ENCODE results near the gene MYBPC1. TPM values are rescaled to one million over a fixed set of nuclear protein-coding genes. Genes with fewer than 3 reads are reported as not detected.

Gene MYBPC1
- total and polyA plus RNA-seq, 9 of the 15 experiments (the other 6 are each of a cell fraction or from before 2014, with no cell fraction given) = not detected

- TF ChIP-seq, protein P1, sequence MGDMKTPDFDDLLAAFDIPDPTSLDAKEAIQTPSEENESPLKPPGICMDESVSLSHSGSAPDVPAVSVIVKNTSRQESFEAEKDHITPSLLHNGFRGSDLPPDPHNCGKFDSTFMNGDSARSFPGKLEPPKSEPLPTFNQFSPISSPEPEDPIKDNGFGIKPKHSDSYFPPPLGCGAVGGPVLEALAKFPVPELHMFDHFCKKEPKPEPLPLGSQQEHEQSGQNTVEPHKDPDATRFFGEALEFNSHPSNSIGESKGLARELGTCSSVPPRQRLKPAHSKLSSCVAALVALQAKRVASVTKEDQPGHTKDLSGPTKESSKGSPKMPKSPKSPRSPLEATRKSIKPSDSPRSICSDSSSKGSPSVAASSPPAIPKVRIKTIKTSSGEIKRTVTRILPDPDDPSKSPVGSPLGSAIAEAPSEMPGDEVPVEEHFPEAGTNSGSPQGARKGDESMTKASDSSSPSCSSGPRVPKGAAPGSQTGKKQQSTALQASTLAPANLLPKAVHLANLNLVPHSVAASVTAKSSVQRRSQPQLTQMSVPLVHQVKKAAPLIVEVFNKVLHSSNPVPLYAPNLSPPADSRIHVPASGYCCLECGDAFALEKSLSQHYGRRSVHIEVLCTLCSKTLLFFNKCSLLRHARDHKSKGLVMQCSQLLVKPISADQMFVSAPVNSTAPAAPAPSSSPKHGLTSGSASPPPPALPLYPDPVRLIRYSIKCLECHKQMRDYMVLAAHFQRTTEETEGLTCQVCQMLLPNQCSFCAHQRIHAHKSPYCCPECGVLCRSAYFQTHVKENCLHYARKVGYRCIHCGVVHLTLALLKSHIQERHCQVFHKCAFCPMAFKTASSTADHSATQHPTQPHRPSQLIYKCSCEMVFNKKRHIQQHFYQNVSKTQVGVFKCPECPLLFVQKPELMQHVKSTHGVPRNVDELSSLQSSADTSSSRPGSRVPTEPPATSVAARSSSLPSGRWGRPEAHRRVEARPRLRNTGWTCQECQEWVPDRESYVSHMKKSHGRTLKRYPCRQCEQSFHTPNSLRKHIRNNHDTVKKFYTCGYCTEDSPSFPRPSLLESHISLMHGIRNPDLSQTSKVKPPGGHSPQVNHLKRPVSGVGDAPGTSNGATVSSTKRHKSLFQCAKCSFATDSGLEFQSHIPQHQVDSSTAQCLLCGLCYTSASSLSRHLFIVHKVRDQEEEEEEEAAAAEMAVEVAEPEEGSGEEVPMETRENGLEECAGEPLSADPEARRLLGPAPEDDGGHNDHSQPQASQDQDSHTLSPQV (IDR thresholded peaks at IDR 0.05) = no peak; the same call in 1 of the 2 replicates
- TF ChIP-seq RB1 (IDR thresholded peaks at IDR 0.05; ENCODE audit: low read depth) (peak; percentile 40; the same call in 1 of the 2 replicates), RNF2 (IDR thresholded peaks at IDR 0.05) (no peak), HCFC1 (IDR thresholded peaks at IDR 0.05; ENCODE audit: low read depth, low read length) (no peak), STAT6 (CRISPR knock-in tag; IDR thresholded peaks at IDR 0.05) (no peak)
- TF ChIP-seq, protein P2, sequence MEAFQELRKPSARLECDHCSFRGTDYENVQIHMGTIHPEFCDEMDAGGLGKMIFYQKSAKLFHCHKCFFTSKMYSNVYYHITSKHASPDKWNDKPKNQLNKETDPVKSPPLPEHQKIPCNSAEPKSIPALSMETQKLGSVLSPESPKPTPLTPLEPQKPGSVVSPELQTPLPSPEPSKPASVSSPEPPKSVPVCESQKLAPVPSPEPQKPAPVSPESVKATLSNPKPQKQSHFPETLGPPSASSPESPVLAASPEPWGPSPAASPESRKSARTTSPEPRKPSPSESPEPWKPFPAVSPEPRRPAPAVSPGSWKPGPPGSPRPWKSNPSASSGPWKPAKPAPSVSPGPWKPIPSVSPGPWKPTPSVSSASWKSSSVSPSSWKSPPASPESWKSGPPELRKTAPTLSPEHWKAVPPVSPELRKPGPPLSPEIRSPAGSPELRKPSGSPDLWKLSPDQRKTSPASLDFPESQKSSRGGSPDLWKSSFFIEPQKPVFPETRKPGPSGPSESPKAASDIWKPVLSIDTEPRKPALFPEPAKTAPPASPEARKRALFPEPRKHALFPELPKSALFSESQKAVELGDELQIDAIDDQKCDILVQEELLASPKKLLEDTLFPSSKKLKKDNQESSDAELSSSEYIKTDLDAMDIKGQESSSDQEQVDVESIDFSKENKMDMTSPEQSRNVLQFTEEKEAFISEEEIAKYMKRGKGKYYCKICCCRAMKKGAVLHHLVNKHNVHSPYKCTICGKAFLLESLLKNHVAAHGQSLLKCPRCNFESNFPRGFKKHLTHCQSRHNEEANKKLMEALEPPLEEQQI (IDR thresholded peaks at IDR 0.05) = 0 out of 2 replicates have a peak, but pooled peaks have one; percentile 11
These were observed 104.1 kb downstream of the MYBPC1 start (continued) for GRCh38 chr12:101698800-101699347.

All from K562 (cell line).